Stomach (tissue), 9 donors: ENCODE results near the gene LRIG1. TPM values are rescaled to one million over a fixed set of nuclear protein-coding genes. Genes with fewer than 3 reads are reported as not detected.

Source experiments
- DNase-seq, 2 donors: peaks; one replicate each; pipeline versions ENCODE4 v3.0.0 to v3.0.0-alpha.2; 2013 to 2019
- H3K27ac ChIP-seq, 5 donors: fragments of 200-600 bp in 4 of 5; sonication (generic) in 4 of 5; one replicate each; pipeline ENCODE4 v1.5.1; 2013 to 2019; ENCODE audit warnings: mild to moderate bottlenecking in 1 of 5, moderate library complexity in 1 of 5
- H3K27me3 ChIP-seq, 3 donors: fragments of 200-600 bp; sonication (generic); one replicate each; pipeline ENCODE4 v1.5.1; 2017 to 2019; ENCODE audit warnings: mixed run types in 1 of 3
- H3K36me3 ChIP-seq, 4 donors: fragments of 200-600 bp; sonication (generic); 1 replicate in 3 of 4; 2 replicates in 1 of 4; pipeline ENCODE4 v1.5.1; 2016 to 2019
- H3K4me1 ChIP-seq, 4 donors: fragments of 200-600 bp; sonication (generic); one replicate each; pipeline ENCODE4 v1.5.1; 2016 to 2019
- H3K4me3 ChIP-seq, 4 donors: fragments of 200-600 bp; sonication (generic) in 3 of 4; one replicate each; pipeline ENCODE4 v1.5.1; 2016 to 2019; ENCODE audit warnings: mild to moderate bottlenecking in 1 of 4
- H3K9me3 ChIP-seq, 4 donors: fragments of 200-600 bp; sonication (generic); one replicate each; pipeline ENCODE4 v1.5.1; 2016 to 2019
- CTCF ChIP-seq, 7 experiments: fragments of 450-650 bp in 4 of 7; fragments of 200-600 bp in 3 of 7; sonication (generic) in 3 of 7; IDR thresholded peaks; one replicate each; pipeline ENCODE4 v1.5.1; 2016 to 2019; ENCODE audit warnings: antibody characterized with exemption in 7 of 7, control low read depth in 2 of 7, mild to moderate bottlenecking in 1 of 7
- EP300 ChIP-seq: sonication (generic); formaldehyde crosslinking; IDR thresholded peaks from one replicate; pipeline ENCODE4 v1.6.1; 2017; ENCODE audit warnings: antibody characterized with exemption
- POLR2A ChIP-seq, 4 donors: fragments of 450-650 bp; IDR thresholded peaks; one replicate each; pipeline ENCODE4 v1.6.1; 2016; ENCODE audit warnings: antibody characterized with exemption in 4 of 4, control low read depth in 2 of 4, mild to moderate bottlenecking in 1 of 4, moderate library complexity in 1 of 4
- POLR2AphosphoS5 ChIP-seq, 3 donors: sonication (generic); formaldehyde crosslinking; IDR thresholded peaks; one replicate each; pipeline ENCODE4 v1.6.1; 2016; ENCODE audit warnings: antibody characterized with exemption in 3 of 3
- WGBS, 5 donors: extraction: QIAGEN DNeasy Blood & Tissue Kit in 3 of 5; methylation state at CpG; one replicate each; pipeline versions ENCODE4 v1.1.5 to v1.1.7; 2013 to 2018; 5-methylcytosine and 5-hydroxymethylcytosine counted together
- intact Hi-C: fragments of 100-400 bp; cut with DNase I; formaldehyde crosslinking; loops from one replicate; pipeline ENCODE4 v1.15.1; 2023; ENCODE audit warnings: low total_unique reads
- polyA plus RNA-seq, 3 donors: library from polyadenylated mRNA; stranded (reverse); fragments of 200-250 nt; gene quantifications; one replicate each; pipeline ENCODE4 v1.2.3, GENCODE V29; 2013
- total RNA-seq, 5 donors: library from RNA; depleted of rRNA; stranded (reverse); fragments of >200 nt; gene quantifications; one replicate each; pipeline versions ENCODE4 v1.1.0 to v1.2.3, GENCODE V29; 2014 to 2016
- donor health status: healthy with polysubstance abuse.
- donor health status: Bipolar disorder and iron deficiency.
- donor health status: healthy.

The LRIG1 gene
- total and polyA plus RNA-seq, 8 donors: 20.2 to 278 (median 87.0) TPM

GRCh38 chr3:66518644-66519043, 17.8 kb upstream of the LRIG1 start:
- intact Hi-C loops: no loop called here
- no peaks in the 10 kb centered on the region for H3K9me3 ChIP-seq
- H3K4me3 ChIP-seq: no peak overlapping the region
- no peaks in the 10 kb centered on the region for H3K36me3 ChIP-seq
- TF ChIP-seq POLR2AphosphoS5 (IDR thresholded peaks at IDR 0.05) (no peak), CTCF (IDR thresholded peaks at IDR 0.05) (no peak), POLR2A (IDR thresholded peaks at IDR 0.05) (no peak), EP300 (no peak)
- 77 to 89% (median 87%) methylated on average over 4 of the region's 4 CpGs for WGBS, 5 donors
- no peaks in the 10 kb centered on the region for H3K4me1 ChIP-seq
- no peak overlapping the region for H3K27ac ChIP-seq
- no peak for DNase-seq
- no peaks in the 10 kb centered on the region for H3K27me3 ChIP-seq

GRCh38 chr3:66518126-66518525, 17.3 kb upstream of the LRIG1 start:
- DNase-seq: peak in 1 of 2 donors; percentile 40
- intact Hi-C loops: no loop called here
- no peaks in the 10 kb centered on the region for H3K36me3 ChIP-seq
- H3K27ac ChIP-seq: no peak overlapping the region
- no peaks in the 10 kb centered on the region for H3K9me3 ChIP-seq
- TF ChIP-seq CTCF (IDR thresholded peaks at IDR 0.05) (no peak), POLR2A (IDR thresholded peaks at IDR 0.05) (no peak), POLR2AphosphoS5 (IDR thresholded peaks at IDR 0.05) (no peak), EP300 (no peak)
- H3K4me1 ChIP-seq: no peaks in the 10 kb centered on the region
- no peaks in the 10 kb centered on the region for H3K27me3 ChIP-seq
- no peak overlapping the region for H3K4me3 ChIP-seq
- WGBS, 5 donors: 79 to 94% (median 89%) methylated on average over 2 of the region's 2 CpGs

- intact Hi-C loops: no loop called here
- DNase-seq: no peak
- no peaks in the 10 kb centered on the region for H3K4me1 ChIP-seq
- H3K27me3 ChIP-seq: no peaks in the 10 kb centered on the region
- no peak overlapping the region for H3K27ac ChIP-seq
- TF ChIP-seq POLR2AphosphoS5 (IDR thresholded peaks at IDR 0.05) (no peak), CTCF (IDR thresholded peaks at IDR 0.05) (no peak), EP300 (no peak), POLR2A (IDR thresholded peaks at IDR 0.05) (no peak)
- WGBS, 5 donors: 59 to 69% (median 63%) methylated on average over 2 of the region's 2 CpGs
- H3K36me3 ChIP-seq: no peaks in the 10 kb centered on the region
- H3K4me3 ChIP-seq: no peak overlapping the region
- H3K9me3 ChIP-seq: no peaks in the 10 kb centered on the region
Measured at GRCh38 chr3:66517241-66517640, 16.4 kb upstream of the LRIG1 start.

- no peak for TF ChIP-seq CTCF (IDR thresholded peaks at IDR 0.05)
- no peak for TF ChIP-seq EP300
- TF ChIP-seq POLR2A (IDR thresholded peaks at IDR 0.05): no peak
- no peak for TF ChIP-seq POLR2AphosphoS5 (IDR thresholded peaks at IDR 0.05)
- WGBS, 5 donors: 77 to 83% (median 80%) methylated on average over 7 of the region's 7 CpGs
- intact Hi-C loops: loop anchor here (10.0 kb wide), 1 partner anchor 104 kb away; no protein-coding TSS in a partner anchor
- Histone ChIP-seq H3K36me3 (no peaks in the 10 kb centered on the region), H3K9me3 (no peaks in the 10 kb centered on the region), H3K27me3 (no peaks in the 10 kb centered on the region), H3K27ac (no peak overlapping the region), H3K4me3 (no peak overlapping the region), H3K4me1 (peaks cover 0 to 8% (median 3%) of the 10 kb centered on the region in 4 donors)
- DNase-seq: no peak
Measured at GRCh38 chr3:66508461-66508860, 7.6 kb upstream of the LRIG1 start.
